ENCODE results near the gene USP46.

USP46 gene

GRCh38 chr4:52618795-52619590, 40.1 kb downstream of the USP46 start:
- no peak for DNase-seq (ENCODE audit: low read depth)

DNA sequence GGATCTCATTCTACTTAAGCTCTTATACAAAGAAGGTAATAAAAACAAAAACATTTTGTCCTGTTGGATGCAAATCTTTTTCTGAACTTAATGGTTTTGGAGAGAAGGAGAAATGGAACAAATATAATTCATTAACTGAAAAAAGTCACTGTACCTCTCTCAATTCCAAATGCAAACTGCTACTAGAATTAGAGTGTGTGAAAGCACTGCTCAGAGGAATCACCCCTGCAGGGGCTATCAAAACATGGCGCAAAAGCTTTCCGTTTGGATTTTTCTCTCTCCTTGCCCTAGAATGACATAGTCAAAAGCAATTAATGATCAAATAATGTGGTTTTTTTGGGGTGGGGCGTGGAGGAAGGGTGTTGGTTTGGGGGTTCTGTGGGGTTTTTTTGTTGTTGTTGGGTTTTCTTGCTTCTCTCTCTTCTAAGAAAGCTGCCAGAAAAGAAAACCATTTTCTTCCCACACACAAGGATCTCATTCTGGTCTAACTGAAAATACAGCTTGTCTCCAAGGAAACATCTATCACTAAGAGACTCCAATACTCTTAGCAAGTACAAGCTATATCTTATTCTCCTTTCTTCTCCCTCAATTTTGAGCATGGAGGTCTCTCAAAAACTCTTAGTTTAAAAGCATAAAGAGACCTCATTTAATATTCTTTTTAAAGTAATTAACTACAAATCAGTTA, 41.6 kb downstream of the USP46 start:
- no peak for DNase-seq (ENCODE audit: low read depth)

GRCh38 chr4:52614241-52614640, 44.9 kb downstream of the USP46 start:
- DNase-seq (ENCODE audit: low read depth), result no peak

DNA sequence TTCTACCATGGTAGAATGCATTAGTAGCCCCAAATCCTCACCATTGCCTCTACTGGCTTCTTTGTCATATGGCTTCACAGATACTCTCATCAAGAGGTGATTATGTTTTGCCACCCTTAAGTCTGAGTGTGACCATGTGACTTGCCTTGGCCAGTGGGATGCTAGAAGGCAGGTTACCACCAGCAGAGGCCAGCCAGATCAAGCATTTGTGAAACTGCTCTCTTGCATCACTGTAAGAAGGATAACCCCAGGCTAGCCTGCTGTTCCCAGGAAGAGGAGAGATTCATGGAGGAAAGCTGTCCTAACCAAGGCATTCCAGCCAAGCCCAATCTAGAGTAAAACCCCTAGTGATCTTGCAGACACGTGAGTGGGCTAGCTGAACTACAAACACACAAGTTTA, 46.8 kb downstream of the USP46 start:
- DNase-seq (ENCODE audit: low read depth), result no peak

DNA sequence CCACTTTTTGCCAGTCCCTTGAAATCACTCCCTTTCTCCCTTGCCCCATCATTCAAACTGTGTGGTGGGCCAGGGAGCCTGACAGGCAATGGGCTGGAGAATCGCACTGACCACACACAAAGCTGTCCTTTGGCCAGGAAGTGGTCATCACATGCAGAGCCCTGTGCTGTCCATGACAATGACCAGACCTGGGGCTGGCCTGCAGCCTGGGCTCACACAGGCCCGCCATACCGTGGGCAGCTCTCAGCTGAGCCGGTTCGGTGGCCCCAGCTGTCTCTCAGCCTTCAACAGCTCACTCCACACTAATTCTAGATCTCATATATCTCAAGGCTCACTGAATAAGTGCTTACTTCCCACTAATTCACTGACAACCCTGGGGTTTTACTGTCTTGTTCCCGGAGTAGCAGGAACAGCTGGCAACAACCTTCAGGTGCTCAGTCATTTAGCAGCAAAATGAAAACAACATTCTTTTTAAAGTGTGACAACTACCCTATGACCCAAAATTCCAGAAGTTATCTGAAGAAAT, 48.0 kb downstream of the USP46 start:
- DNase-seq (ENCODE audit: low read depth), result no peak

- no peak for DNase-seq (ENCODE audit: low read depth)
Measured at GRCh38 chr4:52606726-52607125, 52.4 kb downstream of the USP46 start.

DNA sequence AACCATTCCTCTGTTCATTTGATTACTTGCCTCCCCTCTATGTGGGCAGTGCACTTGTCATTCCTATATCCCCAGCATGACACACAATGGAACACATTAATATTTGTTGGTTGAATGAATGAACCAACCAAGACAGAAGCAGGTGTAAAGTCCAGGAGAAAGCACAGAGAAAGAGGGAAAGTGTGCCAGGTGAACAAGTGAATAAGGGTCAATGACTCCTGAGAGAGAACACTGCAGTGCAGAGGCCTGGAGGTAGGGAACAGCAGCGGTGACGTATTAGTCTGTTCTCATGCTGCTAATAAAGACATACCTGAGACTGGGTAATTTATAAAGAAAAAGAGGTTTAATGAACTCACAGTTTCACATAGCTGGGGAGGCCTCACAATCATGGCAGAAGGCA, 53.1 kb downstream of the USP46 start:
- DNase-seq (ENCODE audit: low read depth), result no peak

GRCh38 chr4:52604215-52604614, 54.9 kb downstream of the USP46 start:
- DNase-seq (ENCODE audit: low read depth), result no peak

DNA sequence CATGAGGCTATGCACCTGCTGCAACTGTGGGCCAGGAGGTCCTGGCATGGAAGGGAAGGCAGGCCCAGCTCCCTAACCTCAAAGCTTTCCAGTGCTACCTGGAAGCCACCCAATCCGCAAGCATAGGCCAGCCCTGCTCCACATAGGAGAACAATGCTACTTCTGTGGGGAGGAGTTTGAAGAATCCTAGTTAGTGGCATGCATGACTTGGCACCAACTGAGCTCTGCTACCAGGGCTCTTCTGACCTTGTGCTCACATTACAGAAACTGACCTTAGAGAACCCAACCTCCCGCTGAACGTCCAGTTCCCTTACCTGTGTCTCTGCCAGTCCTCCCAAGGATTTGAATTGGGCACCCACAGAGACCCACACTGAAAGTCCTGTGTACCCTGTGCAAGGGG, 58.8 kb downstream of the USP46 start:
- no peak for DNase-seq (ENCODE audit: low read depth)

- no peak for DNase-seq (ENCODE audit: low read depth)
Measured at GRCh38 chr4:52595001-52595400, 64.1 kb downstream of the USP46 start.

GRCh38 chr4:52592287-52592686, 66.8 kb downstream of the USP46 start:
- DNase-seq (ENCODE audit: low read depth), result no peak

GRCh38 chr4:52588771-52589591, 70.1 kb downstream of the USP46 start:
- DNase-seq (ENCODE audit: low read depth), result no peak

GRCh38 chr4:52588097-52588496, 71.0 kb downstream of the USP46 start:
- DNase-seq (ENCODE audit: low read depth), result no peak

DNA sequence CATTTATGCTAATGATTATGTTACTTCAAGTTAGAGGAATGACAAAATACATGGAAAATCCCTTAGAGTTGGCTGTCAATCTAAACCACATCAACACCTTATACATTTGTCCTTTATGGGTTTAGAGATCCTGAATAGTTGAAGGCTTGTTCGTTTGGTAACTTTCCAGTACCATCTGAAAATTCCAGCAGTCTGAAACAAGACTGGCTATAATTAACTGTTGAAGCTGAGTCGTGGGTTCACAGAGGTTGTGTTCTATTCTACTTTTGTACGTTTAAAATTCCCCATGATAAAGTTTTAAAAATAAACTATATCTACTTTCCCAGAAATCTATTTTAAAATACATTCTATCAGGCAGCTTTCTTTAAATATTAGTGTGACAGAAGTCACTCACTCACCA, 73.0 kb downstream of the USP46 start:
- no peak for DNase-seq (ENCODE audit: low read depth)

DNA sequence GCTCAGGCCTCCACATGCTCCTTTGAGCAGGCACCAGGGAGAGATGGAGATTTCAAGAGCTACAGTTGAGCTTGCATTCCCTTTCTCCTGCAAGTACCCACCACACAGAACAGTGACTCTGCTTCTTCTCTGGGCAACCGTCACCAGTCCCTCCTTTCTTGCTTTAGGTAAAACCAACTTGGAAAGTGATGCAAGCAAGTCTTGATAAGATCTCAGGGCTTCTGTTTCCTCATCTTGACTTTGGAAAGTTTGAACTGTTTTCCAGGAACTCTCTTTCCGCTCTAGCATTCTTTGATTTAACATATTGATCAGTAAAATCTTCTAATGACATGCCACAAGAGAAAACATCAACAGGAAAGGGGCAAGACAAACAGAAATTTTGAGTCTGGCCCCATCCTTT, 73.7 kb downstream of the USP46 start:
- no peak for DNase-seq (ENCODE audit: low read depth)

DNA sequence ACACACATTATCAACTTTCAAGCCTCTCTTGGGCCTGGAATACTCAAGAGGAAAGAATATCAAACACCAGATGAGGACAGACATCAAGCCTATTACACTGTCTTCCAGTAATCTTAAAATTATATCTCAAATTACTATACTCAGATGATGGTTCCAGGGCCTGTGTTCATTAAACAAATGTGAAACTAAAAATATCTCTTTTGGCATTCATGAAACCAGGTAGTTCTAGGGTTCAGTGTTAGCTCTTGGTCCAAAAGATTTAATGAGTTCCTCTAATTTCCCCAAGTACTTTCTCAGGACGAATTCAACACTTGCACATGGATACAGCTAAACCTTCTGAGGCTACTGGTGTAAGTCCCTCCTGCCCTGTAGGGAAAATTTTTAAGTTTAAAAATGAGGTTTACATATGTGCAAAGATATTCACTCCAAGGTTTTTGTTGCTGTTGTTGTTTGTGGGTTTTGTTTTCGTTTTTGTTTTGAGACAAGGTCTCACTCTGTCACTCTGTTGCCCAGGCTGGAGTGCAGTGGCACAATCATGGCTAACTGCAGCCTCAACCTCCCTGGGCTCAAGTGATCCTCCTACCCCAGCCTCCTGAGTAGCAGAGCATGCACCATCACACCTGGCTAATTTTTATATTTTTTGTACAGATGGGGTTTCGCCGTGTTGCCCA, 79.4 kb downstream of the USP46 start:
- DNase-seq (ENCODE audit: low read depth), result no peak

GRCh38 chr4:52578951-52579350, 80.2 kb downstream of the USP46 start:
- no peak for DNase-seq (ENCODE audit: low read depth)

GRCh38 chr4:52577624-52577962, 81.5 kb downstream of the USP46 start:
- DNase-seq (ENCODE audit: low read depth), result no peak

- no peak for DNase-seq (ENCODE audit: low read depth)
Measured at GRCh38 chr4:52576961-52577623, 82.0 kb downstream of the USP46 start.

- DNase-seq (ENCODE audit: low read depth), result no peak
Measured at GRCh38 chr4:52576326-52576725, 82.8 kb downstream of the USP46 start.

DNA sequence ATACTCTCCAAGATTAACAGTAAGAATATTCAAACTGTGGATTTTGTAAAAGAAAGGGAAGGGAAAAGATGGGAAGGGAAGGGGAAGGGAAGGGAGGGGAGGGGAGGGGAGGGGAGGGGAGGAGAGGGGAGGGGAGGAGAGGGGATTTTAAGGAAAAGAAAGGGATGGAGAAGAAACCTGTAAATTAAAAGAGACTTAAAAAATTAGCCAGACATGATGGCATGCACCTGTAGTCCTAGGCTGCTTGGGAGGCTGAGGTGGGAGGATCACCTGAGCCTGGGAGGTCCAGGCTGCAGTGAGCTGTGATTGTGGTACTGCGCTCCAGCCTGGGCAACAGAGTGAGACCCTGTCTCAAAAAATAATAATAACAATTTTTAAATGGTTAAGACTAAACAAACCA, 83.7 kb downstream of the USP46 start:
- no peak for DNase-seq (ENCODE audit: low read depth)

GRCh38 chr4:52574036-52574435, 85.1 kb downstream of the USP46 start:
- DNase-seq (ENCODE audit: low read depth), result no peak
